ENCODE measurements around the gene CUX1.
"Not testable (repeated sequence)": the region's sequence is repeated elsewhere in the genome, so short reads cannot be mapped to it uniquely, and the experiment has no call there.

GRCh38 chr7:102230162-102230561 lies 412.7 kb downstream of the CUX1 start:
- TF ChIP-seq CTCF, POLR2A, EP300 (IDR thresholded peaks at IDR 0.05): not testable (repeated sequence)

All from suprapubic skin (tissue), 3 donors.